Breast epithelium (tissue), 4 donors: ENCODE measurements around the gene RAPGEF4. TPM values are rescaled to one million over a fixed set of nuclear protein-coding genes. Genes with fewer than 3 reads are reported as not detected.
"Not testable (repeated sequence)": the region's sequence is repeated elsewhere in the genome, so short reads cannot be mapped to it uniquely, and the experiment has no call there.

Source experiments
- DNase-seq, 2 donors: peaks; one replicate each; pipeline ENCODE4 v3.0.0-alpha.2; 2019; ENCODE audit warnings: low spot score in 2 of 2
- H3K27ac ChIP-seq, 2 donors: fragments of 200-600 bp; sonication (generic) in 1 of 2; one replicate each; pipeline ENCODE4 v1.5.1; 2016 to 2019; ENCODE audit warnings: mild to moderate bottlenecking in 1 of 2
- H3K27me3 ChIP-seq, 2 donors: fragments of 200-600 bp; sonication (generic) in 1 of 2; one replicate each; pipeline versions ENCODE4 v1.5.1 to v1.6.0; 2017 to 2019; ENCODE audit warnings: control low read depth in 1 of 2, mild to moderate bottlenecking in 1 of 2
- H3K36me3 ChIP-seq: fragments of 200-600 bp; one replicate; pipeline ENCODE4 v1.5.1; 2019
- H3K4me1 ChIP-seq, 2 donors: fragments of 200-600 bp; sonication (generic); one replicate each; pipeline ENCODE4 v1.5.1; 2016 to 2019; ENCODE audit warnings: control low read depth in 1 of 2
- H3K4me3 ChIP-seq, 3 donors: fragments of 200-600 bp; sonication (generic); 1 replicate in 2 of 3; 2 replicates in 1 of 3; pipeline ENCODE4 v1.5.1; 2016 to 2019; ENCODE audit warnings: mild to moderate bottlenecking in 3 of 3, moderate library complexity in 2 of 3
- H3K9me3 ChIP-seq, 2 donors: fragments of 200-600 bp; sonication (generic) in 1 of 2; one replicate each; pipeline ENCODE4 v1.5.1; 2016 to 2019; ENCODE audit warnings: control low read depth in 1 of 2
- POLR2A ChIP-seq: fragments of 450-650 bp; IDR thresholded peaks from one replicate; pipeline ENCODE4 v1.6.1; 2016; ENCODE audit warnings: antibody characterized with exemption, mild to moderate bottlenecking, moderate library complexity
- POLR2AphosphoS5 ChIP-seq, 3 donors: sonication (generic); formaldehyde crosslinking; IDR thresholded peaks; one replicate each; pipeline ENCODE4 v1.6.1; 2017; ENCODE audit warnings: antibody characterized with exemption in 3 of 3
- intact Hi-C: fragments of 100-400 bp; cut with DNase I; formaldehyde crosslinking; loops from one replicate; pipeline ENCODE4 v1.15.1; 2023; ENCODE audit warnings: low total_unique reads
- total RNA-seq, 3 donors: library from RNA; depleted of rRNA; stranded (reverse); fragments of >200 nt; gene quantifications; one replicate each; pipeline ENCODE4 v1.1.0, GENCODE V29; 2016
- TF ChIP-seq, protein P1 (sequence below), 3 donors: fragments of 450-650 bp; IDR thresholded peaks; one replicate each; pipeline ENCODE4 v1.5.1; 2016 to 2017; ENCODE audit warnings: antibody characterized with exemption in 3 of 3, mild to moderate bottlenecking in 3 of 3, moderate library complexity in 3 of 3

RAPGEF4 gene
- total RNA-seq, 3 donors from 2014 or later: 7.7 to 12.8 (median 11.6) TPM

DNA sequence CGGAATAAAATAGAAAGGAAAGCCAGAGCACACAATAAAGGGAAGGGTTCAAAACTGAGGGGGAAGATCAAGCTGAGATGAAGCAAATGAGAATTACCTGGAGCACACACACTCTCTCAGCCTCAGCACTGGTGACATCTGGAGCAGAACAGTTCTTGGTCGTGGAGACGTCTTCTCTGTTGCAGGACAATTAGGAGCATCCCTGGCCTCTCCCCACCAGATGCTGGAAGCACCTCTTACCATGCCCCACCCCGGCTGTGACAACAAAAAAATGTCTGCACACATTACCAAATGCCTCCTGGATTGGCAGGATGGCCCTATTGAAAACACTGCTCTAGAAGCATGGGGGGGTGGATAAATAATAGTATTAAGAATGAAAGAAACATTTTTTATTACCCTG lies 296.4 kb downstream of the RAPGEF4 start:
- Histone ChIP-seq H3K9me3 (no peaks in the 10 kb centered on the region), H3K36me3 (no peaks in the 10 kb centered on the region), H3K4me3 (no peak overlapping the region), H3K27me3 (no peaks in the 10 kb centered on the region), H3K4me1 (no peaks in the 10 kb centered on the region), H3K27ac (peak overlapping the region in 1 of 2 donors; percentile 68)
- TF ChIP-seq POLR2AphosphoS5 (IDR thresholded peaks at IDR 0.05) (no peak), POLR2A (no peak)
- intact Hi-C loops: no loop called here
- no peak for DNase-seq

DNA sequence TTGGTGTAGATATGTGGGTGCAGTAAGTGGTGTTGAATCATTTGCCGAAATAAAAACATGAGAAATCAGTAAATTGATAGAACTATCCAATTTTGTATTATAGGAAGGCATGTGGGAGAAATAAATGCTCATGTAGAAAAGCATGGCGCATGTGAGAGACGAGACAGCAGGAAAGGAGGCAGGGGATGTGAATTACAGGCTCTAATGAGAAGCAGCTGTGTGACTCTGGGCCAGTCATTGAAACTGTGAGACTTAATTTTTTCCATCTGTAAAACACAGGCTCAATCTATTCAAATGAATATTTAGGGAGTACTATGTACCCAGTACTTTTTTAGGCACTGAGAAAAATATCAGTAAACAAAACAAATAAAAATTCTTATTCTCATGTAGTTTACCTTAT lies 297.4 kb downstream of the RAPGEF4 start:
- H3K4me1 ChIP-seq: no peaks in the 10 kb centered on the region
- no peak for DNase-seq
- H3K36me3 ChIP-seq: no peaks in the 10 kb centered on the region
- no peaks in the 10 kb centered on the region for H3K27me3 ChIP-seq
- intact Hi-C loops: no loop called here
- no peak overlapping the region for H3K4me3 ChIP-seq
- H3K27ac ChIP-seq: no peak overlapping the region
- no peaks in the 10 kb centered on the region for H3K9me3 ChIP-seq
- TF ChIP-seq POLR2A (no peak), POLR2AphosphoS5 (IDR thresholded peaks at IDR 0.05) (no peak)
- TF ChIP-seq, protein P1, sequence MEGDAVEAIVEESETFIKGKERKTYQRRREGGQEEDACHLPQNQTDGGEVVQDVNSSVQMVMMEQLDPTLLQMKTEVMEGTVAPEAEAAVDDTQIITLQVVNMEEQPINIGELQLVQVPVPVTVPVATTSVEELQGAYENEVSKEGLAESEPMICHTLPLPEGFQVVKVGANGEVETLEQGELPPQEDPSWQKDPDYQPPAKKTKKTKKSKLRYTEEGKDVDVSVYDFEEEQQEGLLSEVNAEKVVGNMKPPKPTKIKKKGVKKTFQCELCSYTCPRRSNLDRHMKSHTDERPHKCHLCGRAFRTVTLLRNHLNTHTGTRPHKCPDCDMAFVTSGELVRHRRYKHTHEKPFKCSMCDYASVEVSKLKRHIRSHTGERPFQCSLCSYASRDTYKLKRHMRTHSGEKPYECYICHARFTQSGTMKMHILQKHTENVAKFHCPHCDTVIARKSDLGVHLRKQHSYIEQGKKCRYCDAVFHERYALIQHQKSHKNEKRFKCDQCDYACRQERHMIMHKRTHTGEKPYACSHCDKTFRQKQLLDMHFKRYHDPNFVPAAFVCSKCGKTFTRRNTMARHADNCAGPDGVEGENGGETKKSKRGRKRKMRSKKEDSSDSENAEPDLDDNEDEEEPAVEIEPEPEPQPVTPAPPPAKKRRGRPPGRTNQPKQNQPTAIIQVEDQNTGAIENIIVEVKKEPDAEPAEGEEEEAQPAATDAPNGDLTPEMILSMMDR (IDR thresholded peaks at IDR 0.05): no peak

DNA sequence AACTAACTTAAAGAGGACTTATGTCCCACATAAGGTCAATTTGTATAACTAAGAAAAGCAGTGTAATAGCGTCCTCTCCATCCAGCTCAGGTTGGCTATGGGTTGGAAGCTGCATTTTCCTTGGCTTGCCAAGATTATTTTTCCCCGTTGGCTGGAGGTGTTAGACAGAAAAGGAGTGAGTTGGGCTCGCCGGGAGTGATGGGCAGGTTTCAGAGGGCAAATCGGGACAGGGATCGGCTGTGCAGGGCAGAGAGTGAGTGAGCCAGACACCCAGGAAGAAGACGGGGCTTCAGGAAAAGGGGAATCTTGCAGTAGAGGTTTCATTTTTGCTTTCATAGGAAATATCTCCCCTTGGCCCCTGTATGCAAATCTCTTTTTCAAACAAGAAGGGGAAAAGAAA lies 298.5 kb downstream of the RAPGEF4 start:
- Histone ChIP-seq H3K4me1 (no peaks in the 10 kb centered on the region), H3K36me3 (no peaks in the 10 kb centered on the region), H3K9me3 (no peaks in the 10 kb centered on the region), H3K27ac (no peak overlapping the region), H3K4me3 (no peak overlapping the region), H3K27me3 (no peaks in the 10 kb centered on the region)
- intact Hi-C loops: no loop called here
- DNase-seq: no peak
- TF ChIP-seq POLR2A (no peak), POLR2AphosphoS5 (IDR thresholded peaks at IDR 0.05) (no peak)
- TF ChIP-seq, protein P1 (IDR thresholded peaks at IDR 0.05): no peak

DNA sequence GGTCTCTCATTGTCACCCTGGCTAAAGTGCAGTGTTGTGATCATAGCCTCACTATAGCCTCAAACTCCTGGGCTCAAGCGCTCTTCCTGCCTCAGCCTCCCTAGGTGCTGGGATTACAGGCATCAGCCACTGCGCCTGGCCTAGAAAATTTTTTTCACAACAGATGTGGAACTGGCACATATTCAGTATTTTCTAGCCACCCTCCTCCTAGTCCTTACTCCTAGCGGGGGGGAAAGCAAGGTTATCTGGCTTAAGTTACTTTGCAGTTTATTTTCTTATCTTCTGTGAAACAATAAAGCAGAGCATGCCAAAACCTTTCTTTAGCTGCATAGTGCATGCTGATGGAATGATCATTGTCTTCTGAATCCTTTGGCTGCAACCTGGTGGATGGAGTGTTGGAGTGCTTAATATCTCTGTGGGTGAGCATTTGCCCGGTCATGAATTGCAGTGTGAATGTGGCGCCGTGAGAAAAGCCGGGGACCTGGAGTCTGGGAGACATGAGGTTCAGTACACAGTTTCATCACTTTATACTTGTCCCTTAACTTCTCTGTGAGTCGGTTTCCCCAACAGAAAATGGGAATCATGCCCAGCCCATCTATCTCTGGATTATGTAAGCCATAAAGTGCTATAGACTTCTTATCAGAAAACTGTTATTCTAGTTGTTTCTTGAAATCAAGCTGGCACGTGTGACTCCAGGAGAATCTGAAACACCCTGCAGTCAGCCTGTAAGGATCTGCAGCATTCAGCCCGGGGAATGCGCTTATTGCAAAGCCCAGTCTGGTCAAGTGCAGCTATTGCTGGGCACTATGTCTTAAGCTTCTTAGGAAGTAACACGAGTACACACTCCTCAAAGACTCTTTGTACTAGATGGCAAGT lies 301.8 kb downstream of the RAPGEF4 start:
- H3K27me3 ChIP-seq: no peaks in the 10 kb centered on the region
- DNase-seq: no peak
- no peaks in the 10 kb centered on the region for H3K9me3 ChIP-seq
- H3K4me1 ChIP-seq: no peaks in the 10 kb centered on the region
- H3K4me3 ChIP-seq: no peak overlapping the region
- intact Hi-C loops: no loop called here
- no peaks in the 10 kb centered on the region for H3K36me3 ChIP-seq
- no peak for TF ChIP-seq POLR2A
- TF ChIP-seq, protein P1 (IDR thresholded peaks at IDR 0.05): no peak
- TF ChIP-seq POLR2AphosphoS5 (IDR thresholded peaks at IDR 0.05): no peak
- no peak overlapping the region for H3K27ac ChIP-seq

- H3K4me1 ChIP-seq, DNase-seq, H3K27ac ChIP-seq, H3K27me3 ChIP-seq, H3K9me3 ChIP-seq, intact Hi-C loops, H3K4me3 ChIP-seq, H3K36me3 ChIP-seq: not testable (repeated sequence)
Observed at GRCh38 chr2:173038257-173038656, 302.6 kb downstream of the RAPGEF4 start.

DNA sequence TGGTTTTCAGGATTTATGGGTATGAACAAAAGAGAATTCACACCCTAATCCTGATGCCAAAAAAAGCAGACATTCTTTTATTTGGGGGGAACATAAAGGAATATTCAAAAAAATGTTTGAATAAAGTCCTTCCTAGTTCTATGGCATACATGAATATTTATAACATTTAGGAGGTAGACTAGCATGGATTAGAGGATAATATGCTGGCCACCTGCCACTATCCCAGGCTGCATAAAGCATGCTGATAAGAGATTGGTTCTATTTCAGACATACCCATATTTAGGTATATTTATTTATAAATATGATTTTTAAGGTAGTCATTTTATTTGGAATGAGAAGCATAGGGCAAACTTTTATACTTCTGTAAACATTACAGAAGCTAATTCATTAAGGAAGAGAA lies 305.1 kb downstream of the RAPGEF4 start:
- no peaks in the 10 kb centered on the region for H3K4me1 ChIP-seq
- no peak overlapping the region for H3K4me3 ChIP-seq
- TF ChIP-seq, protein P1 (IDR thresholded peaks at IDR 0.05): no peak
- no peak for TF ChIP-seq POLR2A
- TF ChIP-seq POLR2AphosphoS5 (IDR thresholded peaks at IDR 0.05): no peak
- intact Hi-C loops: no loop called here
- no peaks in the 10 kb centered on the region for H3K27me3 ChIP-seq
- H3K27ac ChIP-seq: no peak overlapping the region
- H3K9me3 ChIP-seq: no peaks in the 10 kb centered on the region
- no peaks in the 10 kb centered on the region for H3K36me3 ChIP-seq
- no peak for DNase-seq
